OCI-LY1 (cell line): ENCODE measurements around the gene FAM222A.

Experiments
- H2AFZ ChIP-seq: fragments of 200-600 bp; sonication (generic), shearing (Covaris generic); 2 replicates; pipeline ENCODE4 v1.6.0; 2014; ENCODE audit warnings: antibody characterized with exemption, mild to moderate bottlenecking, low read length
- H3F3A ChIP-seq: fragments of 200-600 bp; sonication (generic), shearing (Covaris generic); 2 replicates; pipeline ENCODE4 v1.6.0; 2014; ENCODE audit warnings: mild to moderate bottlenecking, antibody characterized with exemption, low read length, moderate library complexity; ENCODE audit not compliant: insufficient read depth
- H3K27ac ChIP-seq: fragments of 200-600 bp; sonication (generic); 2 replicates; pipeline ENCODE4 v1.5.1; 2014; ENCODE audit warnings: low read length, mixed run types, mild to moderate bottlenecking, low read depth; ENCODE audit not compliant: poor library complexity, severe bottlenecking
- H3K27me3 ChIP-seq: fragments of 200-600 bp; sonication (generic); 2 replicates; pipeline ENCODE4 v1.6.0; 2014; ENCODE audit warnings: antibody characterized with exemption, mild to moderate bottlenecking, low read length, moderate library complexity; ENCODE audit not compliant: insufficient read depth
- H3K36me3 ChIP-seq: fragments of 200-600 bp; sonication (generic); 2 replicates; pipeline ENCODE4 v1.6.1; 2014; ENCODE audit warnings: mild to moderate bottlenecking, antibody characterized with exemption, low read length, moderate library complexity, mixed read lengths; ENCODE audit not compliant: insufficient read depth
- H3K4me1 ChIP-seq: fragments of 200-600 bp; sonication (generic); 2 replicates; pipeline ENCODE4 v1.5.1; 2014; ENCODE audit warnings: mild to moderate bottlenecking, low read length, moderate library complexity; ENCODE audit not compliant: insufficient read depth, severe bottlenecking
- H3K4me2 ChIP-seq: fragments of 200-600 bp; sonication (generic), shearing (Covaris generic); 2 replicates; pipeline ENCODE4 v1.6.1; 2014; ENCODE audit warnings: low read length
- H3K4me3 ChIP-seq: fragments of 200-600 bp; sonication (generic); 2 replicates; pipeline ENCODE4 v1.5.1; 2014; ENCODE audit warnings: low read length, low read depth, mild to moderate bottlenecking, mixed read lengths; ENCODE audit not compliant: poor library complexity, severe bottlenecking
- H3K79me2 ChIP-seq: fragments of 200-600 bp; shearing (Covaris generic); 2 replicates; pipeline ENCODE4 v1.6.1; 2016; ENCODE audit warnings: mixed run types, low read length, mixed read lengths; ENCODE audit not compliant: insufficient read depth
- H3K9ac ChIP-seq: fragments of 200-600 bp; sonication (generic), shearing (Covaris generic); 2 replicates; pipeline ENCODE4 v1.6.1; 2014; ENCODE audit warnings: mild to moderate bottlenecking, low read length, mixed read lengths
- H3K9me2 ChIP-seq: fragments of 200-600 bp; sonication (generic), shearing (Covaris generic); 2 replicates; pipeline ENCODE4 v1.6.1; 2014; ENCODE audit warnings: low read depth, mild to moderate bottlenecking, low read length, mixed read lengths
- H3K9me3 ChIP-seq: fragments of 200-600 bp; shearing (Covaris generic); 2 replicates; pipeline ENCODE4 v1.6.1; 2014; ENCODE audit warnings: low read length, mixed read lengths
- H4K20me1 ChIP-seq: fragments of 200-600 bp; sonication (generic), shearing (Covaris generic); 2 replicates; pipeline ENCODE4 v1.6.0; 2016; ENCODE audit warnings: mild to moderate bottlenecking, low read length; ENCODE audit not compliant: insufficient read depth
- EZH2 ChIP-seq: fragments of 200-600 bp; sonication (generic), shearing (Covaris generic); IDR thresholded peaks from 2 replicates; pipeline ENCODE4 v1.8.0; 2017; ENCODE audit warnings: borderline replicate concordance, mixed run types, mild to moderate bottlenecking, antibody characterized with exemption, low read length, moderate library complexity, mixed read lengths
- TF ChIP-seq, protein P1 (sequence below): fragments of 200-600 bp; sonication (generic), shearing (Covaris generic); IDR thresholded peaks from 2 replicates; pipeline ENCODE4 v1.5.1; 2017; ENCODE audit warnings: mild to moderate bottlenecking, antibody characterized with exemption, low read length, moderate library complexity, mixed read lengths

The FAM222A gene

DNA sequence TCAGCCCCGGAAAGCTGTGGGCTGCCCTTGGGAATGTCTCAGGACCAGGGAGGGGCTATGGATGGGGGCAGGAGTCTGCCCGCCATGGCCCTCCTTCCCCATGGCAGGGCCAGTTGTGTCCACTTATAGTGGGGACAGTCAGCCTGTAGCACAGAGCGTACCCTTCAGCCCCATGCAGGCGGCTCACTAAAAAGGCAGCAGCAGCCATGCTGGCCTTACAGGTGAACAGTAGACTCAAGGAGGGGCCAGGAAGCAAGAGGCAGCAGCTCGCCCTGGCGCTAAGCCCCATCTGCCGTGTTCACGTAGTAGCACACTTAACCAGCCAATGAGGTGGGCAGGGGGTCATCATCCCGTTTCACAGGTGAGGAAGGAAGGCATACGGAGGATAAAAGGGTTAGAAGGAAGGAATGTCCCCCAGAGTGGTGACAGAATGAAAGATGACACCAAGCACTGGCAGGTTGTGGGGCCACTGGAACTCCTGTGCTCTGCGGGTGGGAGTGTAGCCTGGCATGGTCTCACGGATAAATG is 52.7 kb downstream of the FAM222A start:
- H3K4me3 ChIP-seq, result no peak overlapping the region
- no peaks in the 10 kb centered on the region for H4K20me1 ChIP-seq
- no peaks in the 10 kb centered on the region for H3K27me3 ChIP-seq
- no peak overlapping the region for H3K4me2 ChIP-seq
- H3K27ac ChIP-seq, result no peak overlapping the region
- no peaks in the 10 kb centered on the region for H3K9me3 ChIP-seq
- H3K4me1 ChIP-seq, result no peaks in the 10 kb centered on the region
- TF ChIP-seq, protein P1, sequence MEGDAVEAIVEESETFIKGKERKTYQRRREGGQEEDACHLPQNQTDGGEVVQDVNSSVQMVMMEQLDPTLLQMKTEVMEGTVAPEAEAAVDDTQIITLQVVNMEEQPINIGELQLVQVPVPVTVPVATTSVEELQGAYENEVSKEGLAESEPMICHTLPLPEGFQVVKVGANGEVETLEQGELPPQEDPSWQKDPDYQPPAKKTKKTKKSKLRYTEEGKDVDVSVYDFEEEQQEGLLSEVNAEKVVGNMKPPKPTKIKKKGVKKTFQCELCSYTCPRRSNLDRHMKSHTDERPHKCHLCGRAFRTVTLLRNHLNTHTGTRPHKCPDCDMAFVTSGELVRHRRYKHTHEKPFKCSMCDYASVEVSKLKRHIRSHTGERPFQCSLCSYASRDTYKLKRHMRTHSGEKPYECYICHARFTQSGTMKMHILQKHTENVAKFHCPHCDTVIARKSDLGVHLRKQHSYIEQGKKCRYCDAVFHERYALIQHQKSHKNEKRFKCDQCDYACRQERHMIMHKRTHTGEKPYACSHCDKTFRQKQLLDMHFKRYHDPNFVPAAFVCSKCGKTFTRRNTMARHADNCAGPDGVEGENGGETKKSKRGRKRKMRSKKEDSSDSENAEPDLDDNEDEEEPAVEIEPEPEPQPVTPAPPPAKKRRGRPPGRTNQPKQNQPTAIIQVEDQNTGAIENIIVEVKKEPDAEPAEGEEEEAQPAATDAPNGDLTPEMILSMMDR, result no peak
- TF ChIP-seq EZH2, result no peak
- no peaks in the 10 kb centered on the region for H3K79me2 ChIP-seq
- no peaks in the 10 kb centered on the region for H3F3A ChIP-seq
- H2AFZ ChIP-seq, result no peak overlapping the region
- H3K36me3 ChIP-seq, result no peaks in the 10 kb centered on the region
- no peak overlapping the region for H3K9ac ChIP-seq
- H3K9me2 ChIP-seq, result no peaks in the 10 kb centered on the region

GRCh38 chr12:109767456-109767855 is 53.8 kb downstream of the FAM222A start:
- Histone ChIP-seq H3K9me3 (no peaks in the 10 kb centered on the region), H4K20me1 (no peaks in the 10 kb centered on the region), H3K79me2 (no peaks in the 10 kb centered on the region), H3K9me2 (no peaks in the 10 kb centered on the region), H3K4me1 (no peaks in the 10 kb centered on the region), H3K4me2 (no peak overlapping the region), H3K27me3 (no peaks in the 10 kb centered on the region), H3K4me3 (no peak overlapping the region), H3K36me3 (no peaks in the 10 kb centered on the region), H2AFZ (no peak overlapping the region), H3K27ac (no peak overlapping the region), H3F3A (no peaks in the 10 kb centered on the region), H3K9ac (no peak overlapping the region)
- TF ChIP-seq, protein P1, result no peak
- TF ChIP-seq EZH2, result no peak

GRCh38 chr12:109767991-109768900 is 54.6 kb downstream of the FAM222A start:
- no peaks in the 10 kb centered on the region for H3K4me1 ChIP-seq
- no peak overlapping the region for H3K4me3 ChIP-seq
- H3K27me3 ChIP-seq, result no peaks in the 10 kb centered on the region
- H3K36me3 ChIP-seq, result no peaks in the 10 kb centered on the region
- no peaks in the 10 kb centered on the region for H3K9me2 ChIP-seq
- no peak overlapping the region for H3K4me2 ChIP-seq
- no peak overlapping the region for H3K27ac ChIP-seq
- no peak overlapping the region for H2AFZ ChIP-seq
- H3F3A ChIP-seq, result no peaks in the 10 kb centered on the region
- no peak for TF ChIP-seq EZH2
- TF ChIP-seq, protein P1, result no peak
- H3K79me2 ChIP-seq, result no peaks in the 10 kb centered on the region
- no peaks in the 10 kb centered on the region for H3K9me3 ChIP-seq
- H3K9ac ChIP-seq, result no peak overlapping the region
- H4K20me1 ChIP-seq, result no peaks in the 10 kb centered on the region
